ENCODE measurements around the gene NEURL4. TPM values are rescaled to one million over a fixed set of nuclear protein-coding genes. Genes with fewer than 3 reads are reported as not detected.
"Not testable (repeated sequence)": the region's sequence is repeated elsewhere in the genome, so short reads cannot be mapped to it uniquely, and the experiment has no call there.

NEURL4 gene
- 49.9 and 61.5 TPM in 2 replicates for total RNA-seq (ENCODE audit: low replicate concordance)
- long read RNA-seq: 0 reads

DNA sequence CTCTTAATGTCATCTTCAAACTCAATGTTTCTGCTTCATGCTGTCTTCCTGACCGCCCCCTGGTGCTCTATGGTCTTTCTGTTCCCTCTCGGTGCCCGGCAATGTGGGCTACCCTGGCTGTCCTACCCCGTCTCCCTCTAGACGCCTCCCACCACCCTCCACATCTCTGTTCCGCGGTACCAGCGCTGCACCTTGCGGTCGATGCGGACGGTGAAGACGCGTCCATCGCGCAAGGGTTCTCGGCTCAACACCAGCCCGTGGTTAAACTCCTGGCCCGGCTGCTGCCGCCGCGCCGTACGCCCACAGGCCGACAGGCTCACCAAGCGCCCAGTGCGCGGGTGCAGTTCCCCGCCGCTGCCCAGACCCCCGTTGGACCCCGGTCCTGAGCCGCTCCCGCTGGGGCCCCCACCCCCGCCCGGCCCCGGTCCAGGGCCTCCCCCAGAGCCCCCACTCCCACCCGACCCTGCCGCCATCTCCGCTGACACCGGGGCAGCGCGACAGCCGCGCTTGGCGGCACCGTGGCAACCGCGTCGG is at the start of gene NEURL4:
Gene NEURL4, minus strand, starts transcription at position 496 of the 534 bp plus-strand sequence. Its CDS starts 23 bp downstream, at position 473.
- peak within 1 kb of the TSS; percentile 93 for H3K4me3 Mint-ChIP-seq
- TF ChIP-seq, protein P1, sequence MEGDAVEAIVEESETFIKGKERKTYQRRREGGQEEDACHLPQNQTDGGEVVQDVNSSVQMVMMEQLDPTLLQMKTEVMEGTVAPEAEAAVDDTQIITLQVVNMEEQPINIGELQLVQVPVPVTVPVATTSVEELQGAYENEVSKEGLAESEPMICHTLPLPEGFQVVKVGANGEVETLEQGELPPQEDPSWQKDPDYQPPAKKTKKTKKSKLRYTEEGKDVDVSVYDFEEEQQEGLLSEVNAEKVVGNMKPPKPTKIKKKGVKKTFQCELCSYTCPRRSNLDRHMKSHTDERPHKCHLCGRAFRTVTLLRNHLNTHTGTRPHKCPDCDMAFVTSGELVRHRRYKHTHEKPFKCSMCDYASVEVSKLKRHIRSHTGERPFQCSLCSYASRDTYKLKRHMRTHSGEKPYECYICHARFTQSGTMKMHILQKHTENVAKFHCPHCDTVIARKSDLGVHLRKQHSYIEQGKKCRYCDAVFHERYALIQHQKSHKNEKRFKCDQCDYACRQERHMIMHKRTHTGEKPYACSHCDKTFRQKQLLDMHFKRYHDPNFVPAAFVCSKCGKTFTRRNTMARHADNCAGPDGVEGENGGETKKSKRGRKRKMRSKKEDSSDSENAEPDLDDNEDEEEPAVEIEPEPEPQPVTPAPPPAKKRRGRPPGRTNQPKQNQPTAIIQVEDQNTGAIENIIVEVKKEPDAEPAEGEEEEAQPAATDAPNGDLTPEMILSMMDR (conservative IDR thresholded peaks at IDR 0.05): no peak
- H3K4me1 Mint-ChIP-seq (ENCODE audit: unreplicated experiment): peaks cover 22% of the 10 kb centered on the region
- no peaks in the 10 kb centered on the region for H3K36me3 Mint-ChIP-seq
- no peaks in the 10 kb centered on the region for H3K27me3 Mint-ChIP-seq
- H3K27ac Mint-ChIP-seq: peak within 1 kb of the TSS; percentile 96
- DNase-seq (ENCODE audit: extremely low spot score, unreplicated experiment): no peak
- no peaks in the 10 kb centered on the region for H3K9me3 Mint-ChIP-seq

DNA sequence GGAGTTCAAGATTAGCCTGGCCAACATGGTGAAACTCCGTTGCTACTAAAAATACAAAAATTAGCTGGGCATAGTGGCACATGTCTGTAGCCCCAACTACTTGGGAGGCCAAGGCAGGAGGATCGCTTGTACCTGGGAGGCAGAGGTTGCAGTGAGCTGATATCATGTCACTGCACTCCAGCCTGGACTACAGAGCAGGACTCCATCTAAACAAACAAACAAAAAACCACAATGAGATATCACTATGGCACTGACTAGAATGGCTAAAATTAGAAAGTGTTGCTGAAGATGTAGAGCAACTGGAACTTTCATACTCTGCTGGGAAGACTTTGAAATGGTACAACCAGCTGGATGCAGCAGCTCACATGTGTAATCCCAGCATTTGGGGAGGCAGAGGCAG is 45.2 kb upstream of the NEURL4 start:
- DNase-seq (ENCODE audit: extremely low spot score, unreplicated experiment): no peak
- Mint-ChIP-seq H3K27me3 (peaks cover 19% of the 10 kb centered on the region), H3K4me1 (ENCODE audit: unreplicated experiment) (no peaks in the 10 kb centered on the region), H3K36me3 (no peaks in the 10 kb centered on the region), H3K27ac (no peak overlapping the region), H3K4me3 (no peak overlapping the region), H3K9me3 (peaks cover 4% of the 10 kb centered on the region)
- TF ChIP-seq, protein P1 (conservative IDR thresholded peaks at IDR 0.05): no peak

DNA sequence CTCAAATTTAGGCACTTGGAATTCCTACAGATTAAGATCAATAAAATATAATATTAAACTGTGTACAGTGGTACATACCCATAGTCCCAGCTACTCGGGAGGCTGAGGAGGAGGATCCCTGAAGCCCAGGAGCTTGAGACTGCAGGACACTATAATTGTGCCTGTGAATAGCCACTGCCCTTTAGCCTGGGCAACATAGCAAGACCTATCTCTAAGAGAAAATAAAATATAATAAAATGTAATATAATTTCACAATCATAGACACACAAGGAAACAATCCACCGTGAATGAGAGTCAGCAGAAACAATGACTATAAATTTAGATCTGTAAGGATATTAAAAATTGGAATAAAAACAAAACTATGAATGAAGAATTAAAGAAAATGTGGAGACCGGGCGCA is 41.7 kb upstream of the NEURL4 start:
- H3K9me3 Mint-ChIP-seq: no peaks in the 10 kb centered on the region
- H3K27ac Mint-ChIP-seq: no peak overlapping the region
- no peaks in the 10 kb centered on the region for H3K36me3 Mint-ChIP-seq
- H3K4me1 Mint-ChIP-seq (ENCODE audit: unreplicated experiment): no peaks in the 10 kb centered on the region
- TF ChIP-seq, protein P1 (conservative IDR thresholded peaks at IDR 0.05): no peak
- DNase-seq (ENCODE audit: extremely low spot score, unreplicated experiment): no peak
- peaks cover 18% of the 10 kb centered on the region for H3K27me3 Mint-ChIP-seq
- no peak overlapping the region for H3K4me3 Mint-ChIP-seq

DNA sequence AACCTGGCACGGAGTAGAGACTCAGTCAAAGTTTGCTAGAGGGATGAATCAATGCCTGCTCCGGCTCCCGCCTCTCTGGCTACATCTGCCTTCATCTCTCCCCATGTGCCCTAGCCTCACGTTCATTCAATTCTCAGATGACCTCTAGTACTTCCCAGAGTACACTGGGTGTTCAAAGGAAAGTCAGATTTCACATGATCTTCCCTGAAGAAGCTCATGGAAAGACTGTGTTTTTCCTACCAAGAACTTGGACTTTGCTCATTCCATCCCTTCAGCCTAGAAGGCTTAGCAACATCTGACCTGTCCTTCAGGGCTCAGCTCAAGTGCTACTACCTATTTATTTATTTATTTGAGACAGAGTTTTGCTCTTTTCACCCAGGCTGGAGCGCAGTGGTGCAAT is 40.7 kb upstream of the NEURL4 start:
- H3K4me3 Mint-ChIP-seq: no peak overlapping the region
- H3K9me3 Mint-ChIP-seq: no peaks in the 10 kb centered on the region
- no peaks in the 10 kb centered on the region for H3K4me1 Mint-ChIP-seq (ENCODE audit: unreplicated experiment)
- no peak for DNase-seq (ENCODE audit: extremely low spot score, unreplicated experiment)
- TF ChIP-seq, protein P1 (conservative IDR thresholded peaks at IDR 0.05): no peak
- H3K27me3 Mint-ChIP-seq: peaks cover 21% of the 10 kb centered on the region
- no peaks in the 10 kb centered on the region for H3K36me3 Mint-ChIP-seq
- H3K27ac Mint-ChIP-seq: no peak overlapping the region

DNA sequence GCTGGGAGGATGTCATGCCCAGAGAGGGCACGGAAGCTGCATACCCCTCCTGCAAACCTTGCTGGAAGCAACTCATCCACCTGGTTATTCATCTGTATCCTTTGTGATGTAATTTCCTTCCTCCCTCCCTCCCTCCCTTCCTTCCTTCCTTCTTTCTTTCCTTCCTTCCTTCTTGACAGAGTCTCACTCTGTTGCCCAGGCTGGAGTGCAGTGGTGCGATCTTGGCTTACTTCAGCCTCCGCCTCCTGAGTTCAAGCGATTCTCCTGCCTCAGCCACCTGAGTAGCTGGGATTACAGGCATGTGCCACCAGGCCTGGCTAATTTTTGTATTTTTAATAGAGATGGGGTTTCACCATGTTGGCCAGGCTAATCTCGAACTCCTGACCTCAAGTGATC is 39.5 kb upstream of the NEURL4 start:
- H3K9me3 Mint-ChIP-seq; H3K4me3 Mint-ChIP-seq; H3K27ac Mint-ChIP-seq; H3K4me1 Mint-ChIP-seq (ENCODE audit: unreplicated experiment); H3K36me3 Mint-ChIP-seq; DNase-seq (ENCODE audit: extremely low spot score, unreplicated experiment): not testable (repeated sequence)
- H3K27me3 Mint-ChIP-seq: peaks cover 21% of the 10 kb centered on the region

DNA sequence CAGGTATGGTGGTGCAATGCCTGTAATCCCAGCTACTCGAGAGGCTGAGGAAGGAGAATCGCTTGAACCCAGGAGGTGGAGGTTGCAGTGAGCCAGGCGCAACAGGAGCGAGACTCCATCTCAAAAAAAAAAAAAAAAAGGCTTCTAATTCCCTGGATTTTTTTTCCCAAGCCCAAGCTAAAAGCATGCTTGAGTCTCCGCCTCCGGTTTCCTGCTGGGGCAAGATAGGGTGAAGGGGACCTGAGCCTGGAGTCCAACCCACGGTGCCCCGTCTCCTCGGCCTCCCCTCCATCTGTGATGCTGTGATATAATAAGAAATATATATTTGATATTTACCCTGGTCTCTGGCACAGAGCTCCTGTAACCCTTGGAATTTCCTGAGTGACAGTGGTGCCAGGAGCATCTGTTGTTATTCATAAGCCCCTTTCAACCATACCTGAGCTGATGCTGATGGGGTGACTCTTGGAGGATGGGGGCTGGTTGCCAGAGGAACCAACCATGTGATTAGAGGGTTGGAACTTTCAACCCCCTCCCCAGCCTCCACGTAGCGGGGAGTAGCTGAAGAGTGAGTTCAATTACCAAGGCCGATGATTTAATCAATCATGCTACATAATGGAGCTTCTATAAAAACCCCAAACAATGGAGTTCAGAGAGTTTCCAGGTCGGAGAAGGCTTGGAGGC is 38.9 kb upstream of the NEURL4 start:
- no peak for DNase-seq (ENCODE audit: extremely low spot score, unreplicated experiment)
- Mint-ChIP-seq H3K27me3 (peaks cover 21% of the 10 kb centered on the region), H3K4me3 (no peak overlapping the region), H3K27ac (no peak overlapping the region), H3K36me3 (no peaks in the 10 kb centered on the region), H3K4me1 (ENCODE audit: unreplicated experiment) (no peaks in the 10 kb centered on the region), H3K9me3 (no peaks in the 10 kb centered on the region)
- TF ChIP-seq, protein P1 (conservative IDR thresholded peaks at IDR 0.05): no peak
